ENCODE data around the gene DIO3. TPM values are rescaled to one million over a fixed set of nuclear protein-coding genes. Genes with fewer than 3 reads are reported as not detected.

DIO3 gene
- total and polyA plus RNA-seq, 2 of the 13 experiments (the other 11 are each of a cell fraction or from before 2014, with no cell fraction given) = not detected

DNA sequence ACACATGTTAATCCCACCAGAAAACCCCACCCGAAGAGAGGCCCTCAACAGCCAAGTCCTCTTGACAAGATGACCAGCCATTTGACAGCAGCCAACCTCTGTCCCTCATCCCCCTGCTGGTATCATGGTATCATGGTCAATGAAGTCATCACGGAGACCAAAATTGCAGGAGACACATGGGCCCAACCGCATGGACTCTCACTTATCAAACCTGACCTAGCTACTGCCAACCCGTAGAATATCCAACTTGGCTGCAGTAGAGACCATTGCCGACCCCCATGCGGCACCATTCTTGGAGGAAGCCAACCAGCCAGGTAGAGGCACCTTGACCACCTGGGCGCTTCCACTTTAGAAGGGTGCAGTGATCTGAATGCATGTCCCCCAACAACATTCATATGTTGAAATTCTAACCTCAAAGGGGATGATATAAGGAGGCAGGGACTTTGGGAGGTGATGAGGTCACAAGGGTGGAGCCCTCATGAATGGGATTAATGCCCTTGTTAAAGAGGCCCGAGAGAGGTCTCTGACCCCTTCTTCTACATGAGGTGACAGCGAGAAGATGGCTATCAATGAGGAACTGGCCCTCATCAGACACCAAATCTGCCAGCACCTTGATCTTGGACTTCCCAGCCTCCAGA, 33.3 kb downstream of the DIO3 start:
- H3K4me1 ChIP-seq (ENCODE audit: insufficient read depth, low read length) = peaks cover 2% of the 10 kb centered on the region
- ATAC-seq = no peak
- FAIRE-seq = no peak
- H3K4me2 ChIP-seq (ENCODE audit: low read depth, low read length) = no peak overlapping the region
- H3K9ac ChIP-seq (ENCODE audit: insufficient read depth, low read depth, low read length) = no peak overlapping the region
- H3K36me3 ChIP-seq (replicated peaks in 1 of 2; ENCODE audit: control insufficient read depth in 1 of 2, insufficient read depth in 2 of 2, low read length in 2 of 2) = no peaks in the 10 kb centered on the region
- WGBS (ENCODE audit: low lambda C conversion rate) = 0% methylated on average over 6 of the region's 9 CpGs
- H3K27ac ChIP-seq (ENCODE audit: extremely low read length, insufficient read depth, low read length) = no peak overlapping the region
- BruUV-seq (replicated peaks) = no TSS peak
- no peaks in the 10 kb centered on the region for H3K79me2 ChIP-seq (ENCODE audit: insufficient read depth, low read length)
- in situ Hi-C loops (cut with HindIII; ENCODE audit: extremely low pct_ligation_motif_present, low pct_unique_long_range_greater_than_20kb) (no loop called here), intact Hi-C loops (cut with micrococcal nuclease; ENCODE audit: unreplicated experiment) (no loop called here)
- H3K27me3 ChIP-seq (ENCODE audit: control insufficient read depth in 1 of 2, insufficient read depth in 2 of 2, low read length in 2 of 2) = peaks cover 3 to 23% of the 10 kb centered on the region in 2 experiments
- CTCF ChIA-PET (ENCODE audit: low intra/inter-chr PET ratio, low total read pairs) = no interaction called here
- no peak overlapping the region for H3K4me3 ChIP-seq (replicated peaks in 1 of 3; ENCODE audit: insufficient read depth in 1 of 3, low read depth in 2 of 3, low read length in 3 of 3)
- no peaks in the 10 kb centered on the region for H3K9me3 ChIP-seq (ENCODE audit: low read length)
- POLR2A ChIA-PET = no interaction called here
- no peak for DNase-seq (ENCODE audit: low spot score)
- no peaks in the 10 kb centered on the region for H4K20me1 ChIP-seq (ENCODE audit: insufficient read depth, low read length)
- no peak for TF ChIP-seq NFKBIZ (CRISPR knock-in tag; IDR thresholded peaks at IDR 0.05)
- H2AFZ ChIP-seq (ENCODE audit: low read length) = no peak overlapping the region

DNA sequence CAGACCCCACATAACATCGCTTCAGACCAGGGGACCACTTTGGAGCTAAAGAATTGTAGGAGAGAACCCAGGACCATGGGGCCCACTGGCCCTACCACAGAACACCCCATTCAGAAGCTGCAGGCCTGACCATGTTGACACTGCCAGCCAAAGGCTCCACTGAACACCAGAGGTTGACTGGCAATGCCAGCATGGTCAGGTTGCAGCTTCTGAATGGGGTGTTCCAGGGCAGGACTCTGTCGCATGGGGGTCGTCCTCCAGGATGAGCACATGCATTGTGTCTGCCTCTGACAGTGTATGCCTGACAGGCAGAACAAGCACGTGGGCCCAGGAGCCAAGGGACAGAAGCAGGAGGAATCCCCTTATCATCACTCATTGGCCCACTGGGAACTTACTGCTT, 34.1 kb downstream of the DIO3 start:
- H4K20me1 ChIP-seq (ENCODE audit: insufficient read depth, low read length) = no peaks in the 10 kb centered on the region
- no peak overlapping the region for H3K9ac ChIP-seq (ENCODE audit: insufficient read depth, low read depth, low read length)
- H3K4me1 ChIP-seq (ENCODE audit: insufficient read depth, low read length) = no peaks in the 10 kb centered on the region
- intact Hi-C loops (cut with micrococcal nuclease; ENCODE audit: unreplicated experiment) (no loop called here), in situ Hi-C loops (cut with HindIII; ENCODE audit: extremely low pct_ligation_motif_present, low pct_unique_long_range_greater_than_20kb) (no loop called here)
- peaks cover 3 to 30% of the 10 kb centered on the region in 2 experiments; a peak in 4 of 5 replicates for H3K27me3 ChIP-seq (ENCODE audit: control insufficient read depth in 1 of 2, insufficient read depth in 2 of 2, low read length in 2 of 2)
- FAIRE-seq (no peak), ATAC-seq (no peak), DNase-seq (ENCODE audit: low spot score) (no peak)
- H3K4me2 ChIP-seq (ENCODE audit: low read depth, low read length) = no peak overlapping the region
- 0% methylated on average over 1 of the region's 4 CpGs for WGBS (ENCODE audit: low lambda C conversion rate)
- H3K36me3 ChIP-seq (replicated peaks in 1 of 2; ENCODE audit: control insufficient read depth in 1 of 2, insufficient read depth in 2 of 2, low read length in 2 of 2) = no peaks in the 10 kb centered on the region
- no peaks in the 10 kb centered on the region for H3K79me2 ChIP-seq (ENCODE audit: insufficient read depth, low read length)
- TF ChIP-seq ZNF136 (CRISPR knock-in tag; IDR thresholded peaks at IDR 0.05; ENCODE audit: low read depth) = no peak
- TF ChIP-seq, protein P1, sequence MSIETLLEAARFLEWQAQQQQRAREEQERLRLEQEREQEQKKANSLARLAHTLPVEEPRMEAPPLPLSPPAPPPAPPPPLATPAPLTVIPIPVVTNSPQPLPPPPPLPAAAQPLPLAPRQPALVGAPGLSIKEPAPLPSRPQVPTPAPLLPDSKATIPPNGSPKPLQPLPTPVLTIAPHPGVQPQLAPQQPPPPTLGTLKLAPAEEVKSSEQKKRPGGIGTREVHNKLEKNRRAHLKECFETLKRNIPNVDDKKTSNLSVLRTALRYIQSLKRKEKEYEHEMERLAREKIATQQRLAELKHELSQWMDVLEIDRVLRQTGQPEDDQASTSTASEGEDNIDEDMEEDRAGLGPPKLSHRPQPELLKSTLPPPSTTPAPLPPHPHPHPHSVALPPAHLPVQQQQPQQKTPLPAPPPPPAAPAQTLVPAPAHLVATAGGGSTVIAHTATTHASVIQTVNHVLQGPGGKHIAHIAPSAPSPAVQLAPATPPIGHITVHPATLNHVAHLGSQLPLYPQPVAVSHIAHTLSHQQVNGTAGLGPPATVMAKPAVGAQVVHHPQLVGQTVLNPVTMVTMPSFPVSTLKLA (IDR thresholded peaks at IDR 0.05) = peak; percentile 58
- BruUV-seq (replicated peaks) = no TSS peak
- H3K27ac ChIP-seq (ENCODE audit: extremely low read length, insufficient read depth, low read length) = no peak overlapping the region
- no peak overlapping the region for H2AFZ ChIP-seq (ENCODE audit: low read length)
- H3K9me3 ChIP-seq (ENCODE audit: low read length) = no peaks in the 10 kb centered on the region
- ChIA-PET POLR2A (no interaction called here), CTCF (ENCODE audit: low intra/inter-chr PET ratio, low total read pairs) (no interaction called here)
- no peak overlapping the region for H3K4me3 ChIP-seq (replicated peaks in 1 of 3; ENCODE audit: insufficient read depth in 1 of 3, low read depth in 2 of 3, low read length in 3 of 3)
